Activated CD8-positive, alpha-beta T cell treated with anti-CD3 and anti-CD28 coated beads, Interleukin-2, amount 10 ng/mL, durations not matched to agents 7 days and 5 days (primary cell): Measurements from ENCODE around the gene CATSPERE. TPM values are rescaled to one million over a fixed set of nuclear protein-coding genes. Genes with fewer than 3 reads are reported as not detected.

Experiments
- ATAC-seq: fragments of 150-1000 bp; cut with Tn5 transposase; one replicate; pipeline ENCODE4 v1.10.0; 2021; ENCODE audit warnings: moderate library complexity
- CTCF ChIA-PET: fragments of 350-600 bp; sonication (Branson Sonifier 250); formaldehyde crosslinking; loops from one replicate; lab custom pipeline; 2021; ENCODE audit warnings: antibody characterized with exemption; lab: Charles Lee
- POLR2A ChIA-PET: fragments of 350-600 bp; sonication (Branson Sonifier 250); formaldehyde crosslinking; loops from one replicate; lab custom pipeline; 2021; ENCODE audit warnings: antibody characterized with exemption; lab: Charles Lee
- DNase-seq: peaks from one replicate; pipeline ENCODE4 v3.0.0-alpha.2; 2020
- H3K27ac Mint-ChIP-seq: one replicate; pipeline ENCODE4 v1.8.0; 2021; ENCODE audit warnings: mild to moderate bottlenecking, mixed read lengths
- H3K27me3 Mint-ChIP-seq: one replicate; pipeline ENCODE4 v1.8.0; 2021; ENCODE audit warnings: low read depth, mixed read lengths
- H3K36me3 Mint-ChIP-seq: one replicate; pipeline ENCODE4 v1.8.0; 2021; ENCODE audit warnings: low read depth, mixed read lengths
- H3K4me1 Mint-ChIP-seq: one replicate; pipeline ENCODE4 v1.8.0; 2021; ENCODE audit warnings: low read depth, mixed read lengths
- H3K4me3 Mint-ChIP-seq: one replicate; pipeline ENCODE4 v1.8.0; 2021; ENCODE audit warnings: mild to moderate bottlenecking, mixed read lengths
- H3K9me3 Mint-ChIP-seq: one replicate; pipeline ENCODE4 v1.8.0; 2022; ENCODE audit warnings: mixed read lengths; ENCODE audit not compliant: insufficient read depth
- total RNA-seq, 2 experiments: library from RNA; stranded (reverse); gene quantifications; one replicate each; pipeline ENCODE4 v1.2.3, GENCODE V29; 2021

Gene CATSPERE
- total RNA-seq, 2 experiments from 2014 or later: 0.37 to 0.61 TPM

- Mint-ChIP-seq H3K27me3 (no peaks in the 10 kb centered on the region), H3K4me3 (peak overlapping the region; percentile 90), H3K36me3 (peaks cover 48% of the 10 kb centered on the region), H3K4me1 (peaks cover 55% of the 10 kb centered on the region), H3K27ac (peak overlapping the region; percentile 95), H3K9me3 (no peaks in the 10 kb centered on the region)
- CTCF ChIA-PET: interaction anchor here (0.7 to 1.2 kb wide), 3 partner anchors 8 to 520 kb away, joined by 3 to 6 read pairs (median 5); a partner anchor contains a TSS
- POLR2A ChIA-PET: interaction anchor here (0.6 to 1.3 kb wide), 4 partner anchors 8 to 125 kb away, joined by 3 to 4 read pairs (median 3); partner anchors contain the start of gene CATSPERE
- ATAC-seq: no peak
- DNase-seq: no peak
These were observed 11.1 kb upstream of the CATSPERE start for GRCh38 chr1:244449936-244450508.

GRCh38 chr1:244450597-244451538, 10.2 kb upstream of the CATSPERE start:
- ChIA-PET POLR2A (interaction anchor here (0.6 to 1.6 kb wide), 13 partner anchors 9 to 180 kb away, joined by 3 to 13 read pairs (median 3); partner anchors contain the start of gene CATSPERE), CTCF (interaction anchor here (1.2 kb wide), 1 partner anchor 9 kb away, joined by 5 read pairs; no protein-coding TSS in a partner anchor)
- Mint-ChIP-seq H3K27ac (peak overlapping the region; percentile 95), H3K9me3 (no peaks in the 10 kb centered on the region), H3K27me3 (no peaks in the 10 kb centered on the region), H3K4me1 (peaks cover 47% of the 10 kb centered on the region), H3K4me3 (peak overlapping the region; percentile 90), H3K36me3 (peaks cover 42% of the 10 kb centered on the region)
- peak; percentile 11 for ATAC-seq
- peak; percentile 69 for DNase-seq

DNA sequence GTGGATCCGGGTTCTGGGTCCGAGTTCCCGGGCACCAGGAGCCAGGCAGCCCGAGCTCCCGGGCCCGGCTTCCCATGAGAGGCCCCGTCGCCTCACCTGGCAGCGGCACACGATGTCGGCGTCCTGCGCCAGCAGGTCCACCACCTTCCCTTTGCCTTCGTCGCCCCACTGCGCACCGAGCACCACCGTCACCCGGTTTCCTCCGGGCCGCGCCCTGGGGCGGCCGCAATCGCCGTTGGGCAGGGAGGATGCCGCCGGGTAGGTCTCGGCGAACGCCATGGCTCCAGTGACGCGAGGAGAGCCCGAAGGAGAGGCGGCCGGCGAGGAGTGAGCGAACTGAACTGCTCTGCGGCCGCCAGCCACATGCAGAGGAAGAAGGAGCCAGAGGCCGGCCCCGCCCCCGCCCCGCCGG, 9.5 kb upstream of the CATSPERE start, which contains the start of gene ADSS2:
ADSS2 (minus strand) TSS at position 371 of the 412 bp plus-strand sequence; CDS start at position 279, 92 bp downstream.
- Mint-ChIP-seq H3K4me1 (peaks cover 40% of the 10 kb centered on the region), H3K27me3 (no peaks in the 10 kb centered on the region), H3K4me3 (peak within 1 kb of the TSS; percentile 90), H3K9me3 (no peaks in the 10 kb centered on the region), H3K36me3 (peaks cover 37% of the 10 kb centered on the region), H3K27ac (peak within 1 kb of the TSS; percentile 95)
- ATAC-seq: no peak
- CTCF ChIA-PET: no interaction called here
- POLR2A ChIA-PET: interaction anchor here (0.6 to 1.6 kb wide), 10 partner anchors 9 to 180 kb away, joined by 3 to 13 read pairs (median 4); partner anchors contain the start of gene CATSPERE
- no peak for DNase-seq

DNA sequence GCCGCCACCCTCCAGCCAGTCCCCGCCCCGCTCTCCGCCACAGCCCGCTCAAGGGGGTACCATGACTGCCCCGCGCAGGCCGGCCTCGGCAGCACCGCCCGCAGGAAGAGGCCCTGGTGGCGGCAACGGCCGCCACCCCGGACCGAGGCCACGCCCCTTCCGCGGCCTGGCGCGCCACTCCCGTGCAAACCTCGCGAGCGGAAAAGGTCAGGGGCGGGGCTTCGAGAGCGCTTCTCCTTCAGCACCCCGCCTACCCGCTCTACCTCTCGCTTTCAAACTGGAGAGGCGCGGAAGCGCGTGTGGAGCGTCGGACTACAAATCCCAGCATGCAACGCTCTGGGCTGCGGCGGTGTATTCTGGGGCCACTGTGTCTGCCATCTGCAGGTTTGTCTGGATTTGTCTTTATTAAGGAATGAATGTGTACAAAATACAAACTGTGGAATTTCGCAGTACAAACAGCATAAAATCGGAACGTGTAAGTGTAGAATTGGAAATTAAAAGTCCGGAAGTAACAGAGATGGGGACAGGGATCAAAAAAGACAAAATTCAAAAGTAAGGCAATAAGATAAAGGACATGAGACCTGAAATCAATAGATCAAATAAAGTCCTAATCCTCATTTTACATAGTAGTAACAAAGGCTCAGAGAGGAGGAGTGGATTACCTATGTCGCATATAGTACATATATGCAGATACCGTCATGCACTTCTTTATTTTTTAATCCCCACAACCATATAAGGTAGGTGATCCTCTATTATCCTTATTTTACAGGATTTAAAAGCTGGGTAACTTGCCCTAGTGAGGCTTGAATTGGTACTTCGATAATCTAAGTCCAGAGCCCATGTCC, 8.9 kb upstream of the CATSPERE start:
- CTCF ChIA-PET: interaction anchor here (0.9 kb wide), 1 partner anchor 127 kb away, joined by 3 read pairs; no protein-coding TSS in a partner anchor
- H3K27me3 Mint-ChIP-seq: no peaks in the 10 kb centered on the region
- peaks cover 33% of the 10 kb centered on the region for H3K36me3 Mint-ChIP-seq
- DNase-seq (peak; percentile 99), ATAC-seq (peak; percentile 96)
- H3K27ac Mint-ChIP-seq: peak overlapping the region; percentile 95
- H3K4me1 Mint-ChIP-seq: peaks cover 36% of the 10 kb centered on the region
- no peaks in the 10 kb centered on the region for H3K9me3 Mint-ChIP-seq
- POLR2A ChIA-PET: interaction anchor here (1.0 to 1.6 kb wide), 6 partner anchors 9 to 181 kb away, joined by 3 to 13 read pairs (median 5); partner anchors contain the start of gene CATSPERE
- peak overlapping the region; percentile 90 for H3K4me3 Mint-ChIP-seq

GRCh38 chr1:244454412-244454811, 6.7 kb upstream of the CATSPERE start:
- Mint-ChIP-seq H3K4me3 (no peak overlapping the region), H3K27me3 (no peaks in the 10 kb centered on the region), H3K36me3 (peaks cover 22% of the 10 kb centered on the region), H3K4me1 (peaks cover 17% of the 10 kb centered on the region), H3K9me3 (peaks cover 3% of the 10 kb centered on the region), H3K27ac (no peak overlapping the region)
- DNase-seq (no peak), ATAC-seq (no peak)
- ChIA-PET POLR2A (no interaction called here), CTCF (no interaction called here)

DNA sequence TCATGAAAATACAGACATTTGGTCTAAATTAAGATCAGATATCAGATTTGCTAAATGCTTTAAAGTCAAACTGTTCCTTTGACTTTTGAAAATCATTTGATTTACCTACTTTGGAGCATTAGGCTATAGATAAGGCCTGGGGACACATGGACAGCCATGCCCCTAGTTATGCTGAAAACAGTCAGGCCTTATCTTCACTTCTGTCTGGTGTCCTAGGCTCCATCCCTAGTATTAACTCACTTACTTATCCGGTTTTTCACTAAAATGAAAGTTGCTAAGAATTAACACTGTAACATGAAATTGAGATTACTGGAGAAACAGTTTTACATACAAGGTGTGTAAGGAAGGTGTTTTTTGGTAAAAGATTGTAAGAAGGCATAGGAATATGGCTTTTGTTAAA, 4.5 kb upstream of the CATSPERE start:
- Mint-ChIP-seq H3K27me3 (no peaks in the 10 kb centered on the region), H3K9me3 (peaks cover 7% of the 10 kb centered on the region), H3K4me1 (peaks cover 22% of the 10 kb centered on the region), H3K36me3 (peaks cover 23% of the 10 kb centered on the region), H3K27ac (no peak overlapping the region), H3K4me3 (no peak overlapping the region)
- no peak for ATAC-seq
- ChIA-PET CTCF (no interaction called here), POLR2A (no interaction called here)
- DNase-seq: no peak

GRCh38 chr1:244458781-244459180, 2.3 kb upstream of the CATSPERE start:
- ChIA-PET POLR2A (interaction anchor here (0.6 kb wide), 1 partner anchor 135 kb away, joined by 6 read pairs; no protein-coding TSS in a partner anchor), CTCF (no interaction called here)
- no peaks in the 10 kb centered on the region for H3K27me3 Mint-ChIP-seq
- no peak for DNase-seq
- peaks cover 17% of the 10 kb centered on the region for H3K4me1 Mint-ChIP-seq
- H3K36me3 Mint-ChIP-seq: peaks cover 20% of the 10 kb centered on the region
- no peak for ATAC-seq
- H3K4me3 Mint-ChIP-seq: no peak overlapping the region
- peaks cover 7% of the 10 kb centered on the region for H3K9me3 Mint-ChIP-seq
- no peak overlapping the region for H3K27ac Mint-ChIP-seq

DNA sequence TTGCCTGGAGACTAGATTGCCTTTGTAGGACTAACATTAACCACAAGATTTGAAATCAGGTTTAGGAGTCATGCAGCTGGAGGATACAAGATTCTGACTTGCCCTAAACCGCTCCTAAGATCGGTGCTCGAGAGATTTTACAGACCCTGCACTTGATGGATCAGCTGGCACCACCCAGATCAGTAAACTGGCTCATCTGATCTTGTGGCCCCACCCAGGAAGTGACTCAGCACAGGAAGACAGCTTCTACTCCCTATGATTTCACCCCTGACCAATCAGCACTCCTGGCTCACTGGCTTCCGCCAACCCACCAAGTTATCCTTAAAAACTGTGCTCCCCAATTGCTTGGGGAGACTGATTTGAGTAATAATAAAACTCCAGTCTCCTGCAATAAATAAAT, 876 bp upstream of the CATSPERE start:
- H3K36me3 Mint-ChIP-seq: peaks cover 18% of the 10 kb centered on the region
- DNase-seq: peak; percentile 59
- peaks cover 7% of the 10 kb centered on the region for H3K9me3 Mint-ChIP-seq
- H3K27me3 Mint-ChIP-seq: no peaks in the 10 kb centered on the region
- ATAC-seq: no peak
- peak overlapping the region; percentile 54 for H3K4me3 Mint-ChIP-seq
- peak overlapping the region; percentile 78 for H3K27ac Mint-ChIP-seq
- CTCF ChIA-PET: no interaction called here
- H3K4me1 Mint-ChIP-seq: peaks cover 17% of the 10 kb centered on the region
- POLR2A ChIA-PET: interaction anchor here (1.2 kb wide), 1 partner anchor 375 kb away, joined by 5 read pairs; the partner anchor contains the start of gene COX20

DNA sequence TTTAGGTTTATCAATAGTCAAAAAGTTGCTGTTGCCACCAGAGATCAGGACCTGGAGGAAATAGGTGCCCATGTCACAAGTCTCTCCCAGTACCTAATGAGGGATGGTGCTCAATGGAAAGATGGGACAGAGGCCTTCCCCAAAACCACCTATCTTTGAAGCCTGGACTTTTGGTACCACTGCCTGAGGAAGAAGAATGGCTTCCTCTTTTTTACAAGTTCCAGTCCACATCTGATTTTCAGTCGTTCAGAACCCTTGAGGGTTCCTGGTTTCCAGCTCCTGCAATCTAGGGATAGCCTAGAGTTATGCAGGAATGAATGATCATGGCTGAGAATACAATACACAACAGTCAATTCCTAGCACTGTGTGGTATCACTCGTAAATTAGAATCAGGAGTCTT, 5.7 kb downstream of the CATSPERE start:
- no peaks in the 10 kb centered on the region for H3K36me3 Mint-ChIP-seq
- no peaks in the 10 kb centered on the region for H3K9me3 Mint-ChIP-seq
- peaks cover under 1% of the 10 kb centered on the region for H3K4me1 Mint-ChIP-seq
- H3K4me3 Mint-ChIP-seq: no peak overlapping the region
- ChIA-PET POLR2A (no interaction called here), CTCF (no interaction called here)
- no peaks in the 10 kb centered on the region for H3K27me3 Mint-ChIP-seq
- ATAC-seq (no peak), DNase-seq (no peak)
- H3K27ac Mint-ChIP-seq: no peak overlapping the region

GRCh38 chr1:244473059-244473605, 12.1 kb downstream of the CATSPERE start:
- CTCF ChIA-PET: no interaction called here
- H3K36me3 Mint-ChIP-seq: no peaks in the 10 kb centered on the region
- H3K4me3 Mint-ChIP-seq: no peak overlapping the region
- peaks cover 5% of the 10 kb centered on the region for H3K9me3 Mint-ChIP-seq
- H3K27me3 Mint-ChIP-seq: no peaks in the 10 kb centered on the region
- no peak for ATAC-seq
- no peak for DNase-seq
- POLR2A ChIA-PET: interaction anchor here (0.6 kb wide), 1 partner anchor 1076 kb away, joined by 3 read pairs; no protein-coding TSS in a partner anchor
- H3K27ac Mint-ChIP-seq: no peak overlapping the region
- no peaks in the 10 kb centered on the region for H3K4me1 Mint-ChIP-seq
